Ishikawa (cell line): ENCODE data around the gene CNTNAP5.

Source experiments
- CEBPB ChIP-seq: IDR thresholded peaks from 2 replicates; pipeline ENCODE4 v1.6.1; 2012
- CREB1 ChIP-seq: IDR thresholded peaks from 2 replicates; pipeline ENCODE4 v1.6.1; 2012; ENCODE audit warnings: low read depth
- EGR1 ChIP-seq: IDR thresholded peaks from 2 replicates; pipeline ENCODE4 v1.6.1; 2012
- EP300 ChIP-seq: IDR thresholded peaks from 2 replicates; pipeline ENCODE4 v1.6.1; 2012; ENCODE audit warnings: borderline replicate concordance
- FOXM1 ChIP-seq: IDR thresholded peaks from 2 replicates; pipeline ENCODE4 v1.6.1; 2012; ENCODE audit warnings: low read depth, borderline replicate concordance
- MAX ChIP-seq: IDR thresholded peaks from 2 replicates; pipeline ENCODE4 v1.6.1; 2012
- NFIC ChIP-seq: IDR thresholded peaks from 2 replicates; pipeline ENCODE4 v1.6.1; 2012
- RAD21 ChIP-seq: IDR thresholded peaks from 2 replicates; pipeline ENCODE4 v1.6.1; 2012; ENCODE audit warnings: low read depth
- REST ChIP-seq: IDR thresholded peaks from 2 replicates; pipeline ENCODE4 v1.6.1; 2012; ENCODE audit warnings: low read depth, mild to moderate bottlenecking
- TAF1 ChIP-seq: IDR thresholded peaks from 2 replicates; pipeline ENCODE4 v1.6.1; 2012; ENCODE audit warnings: low read depth, mild to moderate bottlenecking
- TCF12 ChIP-seq: IDR thresholded peaks from 2 replicates; pipeline ENCODE4 v1.6.1; 2012; ENCODE audit warnings: low read depth
- TEAD4 ChIP-seq: IDR thresholded peaks from 2 replicates; pipeline ENCODE4 v1.6.1; 2012
- USF1 ChIP-seq: IDR thresholded peaks from 2 replicates; pipeline ENCODE4 v1.6.1; 2012
- YY1 ChIP-seq: IDR thresholded peaks from 2 replicates; pipeline ENCODE4 v1.6.1; 2012; ENCODE audit warnings: low read depth
- ZBTB7A ChIP-seq: IDR thresholded peaks from 2 replicates; pipeline ENCODE4 v1.6.1; 2012; ENCODE audit warnings: low read depth

The CNTNAP5 gene

GRCh38 chr2:124267794-124268193, 242.7 kb downstream of the CNTNAP5 start:
- TF ChIP-seq ZBTB7A (no peak), CREB1 (no peak), REST (no peak), TAF1 (no peak), EP300 (no peak), TCF12 (no peak), USF1 (no peak), FOXM1 (no peak), MAX (no peak), YY1 (no peak), NFIC (no peak), CEBPB (no peak), RAD21 (no peak), TEAD4 (no peak), EGR1 (no peak)

- TF ChIP-seq RAD21 (no peak), TCF12 (no peak), YY1 (no peak), ZBTB7A (no peak), TEAD4 (no peak), NFIC (no peak), CREB1 (no peak), MAX (no peak), REST (no peak), FOXM1 (no peak), USF1 (no peak), EGR1 (no peak), CEBPB (no peak), TAF1 (no peak), EP300 (no peak)
Observed at GRCh38 chr2:124269348-124269747, 244.3 kb downstream of the CNTNAP5 start.

- no peak for TF ChIP-seq TAF1
Observed at GRCh38 chr2:124272261-124272841, 247.3 kb downstream of the CNTNAP5 start.

GRCh38 chr2:124281541-124281940, 256.5 kb downstream of the CNTNAP5 start:
- no peak for TF ChIP-seq EP300
- TF ChIP-seq ZBTB7A: no peak
- no peak for TF ChIP-seq REST
- TF ChIP-seq TEAD4: no peak
- no peak for TF ChIP-seq EGR1

GRCh38 chr2:124283096-124283495, 258.0 kb downstream of the CNTNAP5 start:
- TF ChIP-seq TEAD4: no peak
- TF ChIP-seq NFIC: no peak
- no peak for TF ChIP-seq TCF12
- TF ChIP-seq YY1: no peak
